GM12801 (cell line): ENCODE data around the gene WDR38.

Experiments
- CTCF ChIP-seq: IDR thresholded peaks from one replicate; pipeline ENCODE4 v1.5.1; 2011; ENCODE audit warnings: control low read depth; ENCODE audit not compliant: insufficient read length; ENCODE audit errors: extremely low read depth

Gene WDR38

GRCh38 chr9:124859803-124860581 is 6.7 kb downstream of the WDR38 start:
- TF ChIP-seq CTCF = no peak

- TF ChIP-seq CTCF = no peak
These were observed 7.5 kb downstream of the WDR38 start for GRCh38 chr9:124860582-124861341.

- TF ChIP-seq CTCF = no peak
These were observed 8.3 kb downstream of the WDR38 start, which contains the start of the genes ARPC5L and RPL35 for GRCh38 chr9:124861342-124862229. Gene ARPC5L, plus strand, starts transcription at chr9:124862130. Its CDS starts 7,161 bp downstream, at chr9:124869291. Gene RPL35, minus strand, starts transcription at chr9:124861957. Its CDS starts 45 bp downstream, at chr9:124861912.

- no peak for TF ChIP-seq CTCF
These were observed 10.2 kb downstream of the WDR38 start for GRCh38 chr9:124863371-124863871.

- no peak for TF ChIP-seq CTCF
These were observed 15.5 kb downstream of the WDR38 start for GRCh38 chr9:124868511-124869465.

- no peak for TF ChIP-seq CTCF
These were observed 16.3 kb downstream of the WDR38 start for GRCh38 chr9:124869466-124869985.
